Activated CD8-positive, alpha-beta memory T cell treated with anti-CD3 and anti-CD28 coated beads for 36 hours (primary cell): Measurements from ENCODE around the gene OR5D14. TPM values are rescaled to one million over a fixed set of nuclear protein-coding genes. Genes with fewer than 3 reads are reported as not detected.

Experiments
- CTCF ChIA-PET: fragments of 350-600 bp; sonication (Branson Sonifier 250); formaldehyde crosslinking; loops from one replicate; lab custom pipeline; 2021; ENCODE audit warnings: antibody characterized with exemption; lab: Charles Lee
- POLR2A ChIA-PET: fragments of 350-600 bp; sonication (Branson Sonifier 250); formaldehyde crosslinking; loops from one replicate; lab custom pipeline; 2021; ENCODE audit warnings: antibody characterized with exemption; lab: Charles Lee
- total RNA-seq, 2 experiments: library from RNA; stranded (reverse); gene quantifications; one replicate each; pipeline ENCODE4 v1.2.3, GENCODE V29; 2021

Gene OR5D14
- total RNA-seq: not detected

- CTCF ChIA-PET: no interaction called here
- POLR2A ChIA-PET: no interaction called here
Observed at GRCh38 chr11:55795256-55795655, at the start of gene OR5D14. Gene OR5D14, plus strand, starts transcription at chr11:55795556. Its CDS starts 0 bp downstream, at chr11:55795556.

GRCh38 chr11:55773138-55773537 lies 22.2 kb upstream of the OR5D14 start, which contains the start of gene OR5D13:
Gene OR5D13, plus strand, starts transcription at chr11:55773438. Its CDS starts 0 bp downstream, at chr11:55773438.
- POLR2A ChIA-PET: no interaction called here
- CTCF ChIA-PET: no interaction called here

- ChIA-PET CTCF (no interaction called here), POLR2A (no interaction called here)
Observed at GRCh38 chr11:55791606-55792005, 3.8 kb upstream of the OR5D14 start.

GRCh38 chr11:55793321-55793720 lies 2.0 kb upstream of the OR5D14 start:
- ChIA-PET CTCF (no interaction called here), POLR2A (no interaction called here)

- CTCF ChIA-PET: no interaction called here
Observed at GRCh38 chr11:55806248-55806647, 10.9 kb downstream of the OR5D14 start.

GRCh38 chr11:55811067-55811466 lies 15.7 kb downstream of the OR5D14 start, which contains the start of gene OR5L1:
Gene OR5L1, plus strand, starts transcription at chr11:55811367. Its CDS starts 100 bp downstream, at chr11:55811467.
- ChIA-PET POLR2A (no interaction called here), CTCF (no interaction called here)

More at GRCh38 chr11:55806248-55806647, 10.9 kb downstream of the OR5D14 start:
- POLR2A ChIA-PET: no interaction called here

- POLR2A ChIA-PET: no interaction called here
- CTCF ChIA-PET: no interaction called here
Observed at GRCh38 chr11:55819330-55819729, 24.0 kb downstream of the OR5D14 start, which contains the start of gene OR5D18. Gene OR5D18, plus strand, starts transcription at chr11:55819630. Its CDS starts 0 bp downstream, at chr11:55819630.

- CTCF ChIA-PET: no interaction called here
- POLR2A ChIA-PET: no interaction called here
Observed at GRCh38 chr11:55826919-55827318, 31.6 kb downstream of the OR5D14 start, which contains the start of gene OR5L2. Gene OR5L2, plus strand, starts transcription at chr11:55827219. Its CDS starts 0 bp downstream, at chr11:55827219.

- ChIA-PET POLR2A (no interaction called here), CTCF (no interaction called here)
Observed at GRCh38 chr11:55838452-55838851, 43.1 kb downstream of the OR5D14 start, which contains the start of gene OR5D16. Gene OR5D16, plus strand, starts transcription at chr11:55838752. Its CDS starts 0 bp downstream, at chr11:55838752.

Other genes with a start within 250 kb of the OR5D14 start
- not detected for gene OR4C15, start 241.1 kb upstream of the OR5D14 start, total RNA-seq
- gene OR4C16, start 223.4 kb upstream of the OR5D14 start, total RNA-seq: not detected
- not detected for gene OR4C11, start 187.9 kb upstream of the OR5D14 start, total RNA-seq
- gene OR4P4, start 160.4 kb upstream of the OR5D14 start, total RNA-seq: not detected
- gene OR4S2, start 147.2 kb upstream of the OR5D14 start, total RNA-seq: not detected
- not detected for gene OR4C6, start 133.4 kb upstream of the OR5D14 start, total RNA-seq
- gene OR5D13, start 22.1 kb upstream of the OR5D14 start, total RNA-seq: not detected
- gene OR5L1, start 15.8 kb downstream of the OR5D14 start, total RNA-seq: not detected
- not detected for gene OR5D18, start 24.1 kb downstream of the OR5D14 start, total RNA-seq
- not detected for gene OR5L2, start 31.7 kb downstream of the OR5D14 start, total RNA-seq
- gene OR5D16, start 43.2 kb downstream of the OR5D14 start, total RNA-seq: not detected
- gene TRIM51, start 87.7 kb downstream of the OR5D14 start, total RNA-seq: not detected
- not detected for gene OR5W2, start 119.0 kb downstream of the OR5D14 start, total RNA-seq
- gene OR5I1, start 140.8 kb downstream of the OR5D14 start, total RNA-seq: not detected
- gene OR10AG1, start 174.4 kb downstream of the OR5D14 start, total RNA-seq: not detected
- gene OR5F1, start 199.1 kb downstream of the OR5D14 start, total RNA-seq: not detected
- gene OR5AS1, start 232.1 kb downstream of the OR5D14 start, total RNA-seq: not detected